Effector memory CD4-positive, alpha-beta T cell (primary cell): ENCODE results near the gene RAMP1.

Experiments
- DNase-seq, 3 donors: peaks; one replicate each; pipeline ENCODE4 v3.0.0-alpha.2; 2020
- H3K27ac ChIP-seq: 2 replicates; pipeline ENCODE4 v1.7.0; 2013; ENCODE audit warnings: mild to moderate bottlenecking, low read length, moderate library complexity; ENCODE audit not compliant: insufficient read depth, poor library complexity, severe bottlenecking
- H3K27me3 ChIP-seq: replicated peaks from 2 replicates; pipeline ENCODE4 v1.7.0; 2013; ENCODE audit warnings: mild to moderate bottlenecking, low read length; ENCODE audit not compliant: insufficient read depth, control insufficient read depth, poor library complexity, severe bottlenecking
- H3K36me3 ChIP-seq: 2 replicates; pipeline ENCODE4 v1.7.0; 2013; ENCODE audit warnings: mild to moderate bottlenecking, low read length, moderate library complexity; ENCODE audit not compliant: control insufficient read depth, insufficient read depth
- H3K4me1 ChIP-seq: 2 replicates; pipeline ENCODE4 v1.7.0; 2013; ENCODE audit warnings: low read length, mild to moderate bottlenecking; ENCODE audit not compliant: control insufficient read depth, insufficient read depth, poor library complexity, severe bottlenecking
- H3K4me3 ChIP-seq: 2 replicates; pipeline ENCODE4 v1.7.0; 2013; ENCODE audit warnings: low read length, low read depth, mild to moderate bottlenecking; ENCODE audit not compliant: insufficient read depth, poor library complexity, severe bottlenecking
- H3K9me3 ChIP-seq: 2 replicates; pipeline ENCODE4 v1.7.0; 2013; ENCODE audit warnings: mild to moderate bottlenecking, low read length, moderate library complexity; ENCODE audit not compliant: control insufficient read depth

RAMP1 gene

DNA sequence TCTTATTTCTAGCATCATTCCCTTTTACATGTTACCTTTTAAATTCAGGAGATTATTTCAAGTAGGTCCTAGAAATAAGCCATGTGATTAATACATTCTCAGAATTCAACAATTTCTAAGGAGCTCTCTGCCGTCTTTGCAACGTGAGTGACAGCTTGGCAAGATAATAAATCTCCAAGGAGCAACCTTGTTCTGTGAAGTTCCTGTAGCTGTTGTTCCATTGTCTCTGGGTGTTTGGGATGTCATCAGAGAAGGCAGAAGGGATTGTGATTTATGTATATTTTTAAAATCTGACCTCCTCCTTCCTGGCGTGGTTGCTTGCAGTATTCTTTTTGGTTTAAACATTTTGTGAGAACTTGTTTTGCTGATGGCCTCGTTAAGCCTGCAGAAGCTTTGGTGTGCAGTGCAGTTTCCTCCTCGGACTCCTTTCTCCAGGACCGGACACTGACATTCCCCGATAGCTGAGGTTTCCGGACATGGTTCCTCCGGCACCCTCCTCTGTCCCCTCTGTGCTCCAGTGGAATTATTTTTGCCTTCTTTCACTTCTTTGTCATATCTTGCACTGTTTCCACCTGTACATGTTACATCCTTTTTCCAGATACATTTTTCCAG is 33.7 kb downstream of the RAMP1 start:
- DNase-seq = no peak
- no peaks in the 10 kb centered on the region for H3K36me3 ChIP-seq
- no peaks in the 10 kb centered on the region for H3K9me3 ChIP-seq
- H3K4me3 ChIP-seq = no peak overlapping the region
- no peak overlapping the region for H3K27ac ChIP-seq
- H3K27me3 ChIP-seq = no peaks in the 10 kb centered on the region
- H3K4me1 ChIP-seq = peaks cover 2% of the 10 kb centered on the region

GRCh38 chr2:237894396-237894979 is 35.1 kb downstream of the RAMP1 start:
- Histone ChIP-seq H3K4me1 (peaks cover 9% of the 10 kb centered on the region), H3K9me3 (no peaks in the 10 kb centered on the region), H3K36me3 (no peaks in the 10 kb centered on the region), H3K4me3 (no peak overlapping the region), H3K27ac (no peak overlapping the region), H3K27me3 (no peaks in the 10 kb centered on the region)
- DNase-seq = no peak

DNA sequence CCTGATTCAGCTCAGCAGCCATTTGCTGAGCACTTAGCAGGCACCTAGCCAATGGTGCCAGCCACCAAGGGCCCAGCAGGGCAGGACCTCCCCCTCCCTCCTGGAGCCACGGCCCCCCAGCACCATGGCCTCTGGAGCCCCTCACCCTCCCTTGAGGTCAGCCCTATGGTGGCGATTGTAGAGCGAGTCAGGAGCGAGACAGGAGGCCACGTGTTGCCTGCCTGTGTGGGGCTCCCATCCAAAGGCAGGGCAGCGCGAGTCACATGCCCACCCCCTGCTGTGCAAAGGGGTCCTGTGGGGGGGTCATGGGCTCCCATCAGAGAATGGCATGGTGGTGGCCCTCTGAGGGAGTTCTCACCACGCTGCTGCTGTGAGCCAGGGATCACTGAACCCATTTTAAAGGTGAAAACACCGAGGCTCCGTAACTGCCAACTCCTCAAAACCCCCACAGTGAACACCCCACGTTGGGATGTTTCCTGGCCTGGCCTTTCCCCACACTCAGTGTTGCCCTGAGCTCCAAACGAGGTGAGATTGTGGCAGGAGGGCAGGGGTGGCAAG is 35.6 kb downstream of the RAMP1 start:
- no peak for DNase-seq
- H3K4me1 ChIP-seq = peaks cover 9% of the 10 kb centered on the region
- H3K27me3 ChIP-seq = no peaks in the 10 kb centered on the region
- no peak overlapping the region for H3K4me3 ChIP-seq
- no peaks in the 10 kb centered on the region for H3K36me3 ChIP-seq
- H3K27ac ChIP-seq = no peak overlapping the region
- no peaks in the 10 kb centered on the region for H3K9me3 ChIP-seq

DNA sequence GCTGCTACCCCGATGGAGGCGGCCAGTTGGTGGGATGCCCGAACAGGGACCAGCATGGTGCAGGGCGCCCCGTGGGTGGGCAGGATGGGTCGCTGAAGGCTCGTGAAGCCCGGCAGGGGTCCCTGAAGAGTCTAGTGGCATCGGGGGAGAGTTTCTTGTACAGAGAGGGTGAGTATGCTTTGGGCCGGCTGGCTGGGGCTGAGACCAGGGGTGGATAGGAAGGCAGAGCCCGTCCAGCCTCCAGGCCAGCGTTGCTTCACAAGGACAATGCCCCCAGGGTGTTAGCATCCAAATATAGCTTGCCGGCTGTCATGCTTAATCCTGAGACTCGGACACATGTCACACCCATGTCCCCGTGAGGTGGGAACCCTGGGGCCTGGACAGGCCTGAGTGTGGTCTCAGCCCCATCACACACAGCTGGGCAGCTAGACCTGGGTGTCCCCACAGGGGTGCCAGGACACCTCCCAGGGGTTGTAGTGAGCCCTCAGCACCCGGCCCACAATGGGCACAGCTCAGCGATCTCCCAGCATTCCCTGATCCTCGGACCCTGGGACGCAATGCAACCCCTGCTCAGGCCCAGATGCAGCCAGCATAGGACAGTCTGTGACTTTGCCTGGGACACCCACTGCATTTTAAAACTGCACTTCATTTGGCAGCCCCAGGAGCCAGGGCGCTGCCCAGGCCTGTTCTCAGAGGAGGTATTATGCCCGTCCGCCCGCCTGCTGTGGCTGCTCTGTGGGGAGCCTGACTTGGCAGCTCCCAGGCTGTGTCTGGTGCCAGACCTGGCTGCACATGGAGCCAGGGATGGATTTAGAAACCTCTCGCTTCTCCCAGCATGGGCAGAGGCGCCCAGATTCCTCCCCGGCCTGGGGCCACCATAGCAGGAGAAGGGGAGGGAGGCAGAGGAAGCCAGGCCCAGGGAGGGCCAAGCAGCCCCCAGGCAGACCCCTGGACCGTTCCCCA is 36.4 kb downstream of the RAMP1 start:
- Histone ChIP-seq H3K36me3 (no peaks in the 10 kb centered on the region), H3K27me3 (no peaks in the 10 kb centered on the region), H3K4me1 (peaks cover 9% of the 10 kb centered on the region), H3K4me3 (no peak overlapping the region), H3K9me3 (no peaks in the 10 kb centered on the region), H3K27ac (no peak overlapping the region)
- DNase-seq = no peak

DNA sequence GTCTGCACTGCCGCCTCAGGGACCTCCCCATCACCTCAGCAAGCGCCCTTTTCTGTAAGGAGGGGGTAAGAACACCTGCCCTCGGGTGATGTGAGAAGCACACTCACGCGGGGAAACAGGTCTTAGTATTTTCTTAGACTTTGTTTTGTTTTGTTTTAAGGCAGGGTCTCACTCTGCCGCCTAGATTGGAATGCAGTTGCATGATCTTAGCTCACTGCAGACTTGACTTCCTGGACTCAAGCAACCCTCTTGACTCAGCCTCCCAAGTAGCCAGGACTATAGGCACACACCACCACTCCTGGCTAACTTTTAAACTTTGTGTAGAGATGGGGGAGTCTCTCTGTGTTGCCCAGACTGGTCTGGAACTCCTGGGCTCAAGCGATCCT is 37.1 kb downstream of the RAMP1 start:
- DNase-seq = no peak
- H3K9me3 ChIP-seq = no peaks in the 10 kb centered on the region
- no peak overlapping the region for H3K4me3 ChIP-seq
- H3K4me1 ChIP-seq = peaks cover 9% of the 10 kb centered on the region
- no peaks in the 10 kb centered on the region for H3K27me3 ChIP-seq
- H3K36me3 ChIP-seq = no peaks in the 10 kb centered on the region
- H3K27ac ChIP-seq = no peak overlapping the region

- peaks cover 9% of the 10 kb centered on the region for H3K4me1 ChIP-seq
- DNase-seq = no peak
- no peak overlapping the region for H3K4me3 ChIP-seq
These were observed 37.5 kb downstream of the RAMP1 start for GRCh38 chr2:237896956-237897355.

GRCh38 chr2:237898057-237898414 is 38.6 kb downstream of the RAMP1 start:
- Histone ChIP-seq H3K27ac (peak overlapping the region; percentile 46), H3K27me3 (no peaks in the 10 kb centered on the region), H3K4me3 (peak overlapping the region; percentile 0), H3K9me3 (no peaks in the 10 kb centered on the region), H3K36me3 (no peaks in the 10 kb centered on the region), H3K4me1 (peaks cover 9% of the 10 kb centered on the region)
- DNase-seq = no peak

More at GRCh38 chr2:237896956-237897355, 37.5 kb downstream of the RAMP1 start:
- Histone ChIP-seq H3K27me3 (no peaks in the 10 kb centered on the region), H3K36me3 (no peaks in the 10 kb centered on the region), H3K9me3 (no peaks in the 10 kb centered on the region), H3K27ac (no peak overlapping the region)

DNA sequence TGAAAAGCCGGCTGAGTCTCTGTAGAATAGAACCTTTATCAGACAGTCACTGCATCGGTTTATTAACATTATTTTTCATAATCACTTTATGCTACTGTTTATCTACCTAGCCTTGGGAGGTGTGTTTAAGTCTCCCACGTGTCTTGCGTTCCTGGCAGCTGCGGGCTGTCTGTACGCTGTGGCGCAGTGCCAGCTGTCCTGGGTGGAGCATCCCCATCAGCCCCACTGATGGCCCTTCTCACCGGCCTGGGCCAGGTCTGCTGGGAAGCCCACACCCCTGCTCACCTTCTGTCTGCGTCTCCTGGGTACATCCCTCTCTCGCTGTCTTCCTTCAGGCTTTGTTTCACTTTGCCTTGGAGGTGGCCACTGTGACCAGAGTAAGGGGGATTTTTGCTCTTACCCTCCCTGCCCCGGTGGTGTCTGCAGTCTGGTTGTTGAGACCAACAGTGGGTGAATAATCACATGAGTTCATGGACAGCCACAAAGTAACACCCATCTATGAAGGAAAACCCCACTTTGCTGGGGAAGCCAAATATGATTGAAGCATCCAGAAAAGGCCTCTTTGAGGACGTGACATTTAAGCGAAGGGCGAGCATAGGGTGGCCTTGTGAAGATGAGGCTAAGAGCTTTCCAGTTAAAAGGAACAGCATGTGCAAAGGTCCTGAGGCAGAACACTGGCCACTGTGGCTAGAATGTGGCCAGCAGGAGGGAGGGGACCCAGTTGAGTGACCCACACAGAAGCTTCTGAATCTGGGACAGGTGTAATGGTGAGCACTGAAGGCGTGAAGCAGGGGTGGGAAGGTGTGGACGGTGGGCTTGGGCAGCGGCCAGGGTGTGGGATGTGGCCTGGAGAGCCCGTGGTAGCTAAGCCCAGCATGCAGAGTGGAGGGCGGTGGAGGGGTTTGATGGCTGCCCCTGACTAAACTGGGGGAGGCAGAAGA is 41.7 kb downstream of the RAMP1 start:
- DNase-seq = no peak
- peaks cover 14% of the 10 kb centered on the region for H3K4me1 ChIP-seq

More for the DNA sequence above, 41.7 kb downstream of the RAMP1 start:
- Histone ChIP-seq H3K36me3 (no peaks in the 10 kb centered on the region), H3K27me3 (no peaks in the 10 kb centered on the region), H3K9me3 (no peaks in the 10 kb centered on the region), H3K27ac (no peak overlapping the region), H3K4me3 (no peak overlapping the region)
